AG09309 (cell line): ENCODE data around the gene ZNF438.

Source experiments
- DNase-seq: peaks from one replicate; pipeline ENCODE4 v3.0.0-alpha.2; 2010; ENCODE audit warnings: low read depth
- H3K4me3 ChIP-seq: 2 replicates; pipeline ENCODE4 v1.5.1; 2011; ENCODE audit warnings: mild to moderate bottlenecking, low read depth, low read length, moderate library complexity; ENCODE audit not compliant: control insufficient read depth
- TF ChIP-seq, protein P1 (sequence below): IDR thresholded peaks from 2 replicates; pipeline ENCODE4 v1.5.1; 2011; ENCODE audit warnings: mild to moderate bottlenecking, low read depth, low read length, inconsistent platforms; ENCODE audit not compliant: insufficient read depth, control insufficient read depth; ENCODE audit errors: missing control alignments

Gene ZNF438

DNA sequence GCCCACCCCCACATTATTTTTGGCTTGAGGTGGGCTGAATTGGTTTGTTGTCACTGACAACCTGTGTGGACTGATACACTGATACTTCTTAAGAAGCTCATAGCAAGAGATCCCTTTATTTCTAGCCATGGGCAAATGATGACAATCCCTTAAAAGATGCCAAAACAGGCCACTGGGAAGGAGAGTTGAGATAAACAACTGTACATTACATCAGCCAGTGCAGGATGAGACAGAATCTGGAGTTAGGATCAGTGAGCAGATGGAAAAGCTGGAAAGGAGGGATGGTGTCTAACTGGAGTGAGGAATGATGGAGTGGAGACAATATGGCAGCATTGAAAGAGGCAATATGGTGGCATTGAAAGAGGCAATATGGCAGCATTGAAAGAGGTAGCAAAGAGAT is 206.2 kb downstream of the ZNF438 start:
- TF ChIP-seq, protein P1, sequence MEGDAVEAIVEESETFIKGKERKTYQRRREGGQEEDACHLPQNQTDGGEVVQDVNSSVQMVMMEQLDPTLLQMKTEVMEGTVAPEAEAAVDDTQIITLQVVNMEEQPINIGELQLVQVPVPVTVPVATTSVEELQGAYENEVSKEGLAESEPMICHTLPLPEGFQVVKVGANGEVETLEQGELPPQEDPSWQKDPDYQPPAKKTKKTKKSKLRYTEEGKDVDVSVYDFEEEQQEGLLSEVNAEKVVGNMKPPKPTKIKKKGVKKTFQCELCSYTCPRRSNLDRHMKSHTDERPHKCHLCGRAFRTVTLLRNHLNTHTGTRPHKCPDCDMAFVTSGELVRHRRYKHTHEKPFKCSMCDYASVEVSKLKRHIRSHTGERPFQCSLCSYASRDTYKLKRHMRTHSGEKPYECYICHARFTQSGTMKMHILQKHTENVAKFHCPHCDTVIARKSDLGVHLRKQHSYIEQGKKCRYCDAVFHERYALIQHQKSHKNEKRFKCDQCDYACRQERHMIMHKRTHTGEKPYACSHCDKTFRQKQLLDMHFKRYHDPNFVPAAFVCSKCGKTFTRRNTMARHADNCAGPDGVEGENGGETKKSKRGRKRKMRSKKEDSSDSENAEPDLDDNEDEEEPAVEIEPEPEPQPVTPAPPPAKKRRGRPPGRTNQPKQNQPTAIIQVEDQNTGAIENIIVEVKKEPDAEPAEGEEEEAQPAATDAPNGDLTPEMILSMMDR = no peak
- DNase-seq = no peak
- no peak overlapping the region for H3K4me3 ChIP-seq

DNA sequence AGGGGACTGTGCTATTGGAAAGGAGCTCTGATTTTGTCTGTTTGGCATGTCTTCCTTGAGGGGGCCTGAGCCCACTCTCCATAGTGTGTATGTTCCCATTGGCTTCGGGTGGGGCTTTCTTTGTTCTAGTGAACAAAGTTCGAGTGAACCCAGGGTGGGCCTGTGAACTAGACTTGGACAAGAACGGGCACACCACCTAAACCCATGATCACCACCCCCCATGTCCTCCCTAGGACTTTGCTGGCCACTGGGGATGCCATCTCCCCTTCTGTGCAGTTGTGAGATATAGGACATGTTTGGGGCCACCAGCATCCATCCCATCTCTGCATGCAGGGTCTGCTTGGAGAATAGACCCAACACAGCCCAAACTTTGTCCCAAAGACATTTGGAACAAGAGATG is 206.6 kb downstream of the ZNF438 start:
- DNase-seq = no peak
- TF ChIP-seq, protein P1 = no peak
- no peak overlapping the region for H3K4me3 ChIP-seq

DNA sequence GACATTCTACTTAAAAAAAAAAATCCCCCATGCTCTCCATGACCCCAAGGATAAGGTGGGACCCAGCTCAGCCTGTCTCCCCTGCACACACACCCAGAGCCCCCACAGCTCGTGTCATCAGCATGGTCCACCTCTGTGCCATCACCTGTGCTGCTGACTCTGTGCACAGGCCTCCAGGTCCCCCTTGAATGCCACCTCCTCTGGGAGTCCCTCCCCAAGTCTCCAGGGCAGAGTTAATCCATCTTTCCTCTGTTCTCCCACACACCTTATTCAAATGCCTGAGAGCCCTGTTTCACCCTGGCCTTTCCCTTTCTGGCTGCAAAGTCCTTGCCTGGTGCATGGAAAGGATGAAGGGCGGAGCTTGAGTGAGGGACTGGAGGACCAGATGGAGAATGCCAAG is 208.0 kb downstream of the ZNF438 start:
- H3K4me3 ChIP-seq = no peak overlapping the region
- TF ChIP-seq, protein P1 = no peak
- no peak for DNase-seq

DNA sequence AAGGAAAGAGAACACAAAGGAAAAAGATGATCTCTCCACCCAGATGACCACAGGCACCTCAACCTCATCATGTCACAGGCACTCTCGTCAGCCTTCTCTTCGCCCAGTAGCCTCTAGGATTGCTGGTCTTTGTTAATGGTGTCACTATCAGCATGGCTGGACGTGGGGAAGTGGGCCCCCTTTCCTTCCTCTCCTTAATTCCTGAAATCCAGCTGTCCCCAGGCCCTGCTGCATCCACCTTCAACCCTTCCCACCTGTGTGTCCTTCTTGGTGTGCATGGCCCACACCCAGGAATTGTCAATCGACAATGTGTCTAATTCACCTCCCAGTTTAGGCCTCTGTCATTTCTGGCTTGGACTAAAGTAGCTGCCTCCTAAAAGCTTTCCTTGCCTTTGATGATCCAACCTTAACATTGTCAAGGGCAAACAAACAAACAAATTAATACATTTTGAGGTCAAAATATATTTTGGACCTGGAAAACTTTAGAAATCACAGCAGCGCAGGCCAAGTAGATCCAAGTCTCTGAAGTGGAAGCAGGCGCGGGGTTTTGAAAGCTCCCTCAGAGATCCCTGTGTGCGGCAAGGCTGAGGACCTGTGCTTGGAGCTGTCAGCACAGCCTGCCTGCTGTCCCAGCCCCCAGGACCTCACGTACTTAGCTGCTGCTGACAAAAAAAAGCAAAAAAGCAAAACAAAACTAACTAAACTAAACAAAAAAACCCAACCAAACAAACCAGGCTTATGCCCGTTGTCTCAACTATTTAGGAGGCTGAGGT is 208.8 kb downstream of the ZNF438 start:
- DNase-seq = no peak
- TF ChIP-seq, protein P1 = no peak
- no peak overlapping the region for H3K4me3 ChIP-seq

DNA sequence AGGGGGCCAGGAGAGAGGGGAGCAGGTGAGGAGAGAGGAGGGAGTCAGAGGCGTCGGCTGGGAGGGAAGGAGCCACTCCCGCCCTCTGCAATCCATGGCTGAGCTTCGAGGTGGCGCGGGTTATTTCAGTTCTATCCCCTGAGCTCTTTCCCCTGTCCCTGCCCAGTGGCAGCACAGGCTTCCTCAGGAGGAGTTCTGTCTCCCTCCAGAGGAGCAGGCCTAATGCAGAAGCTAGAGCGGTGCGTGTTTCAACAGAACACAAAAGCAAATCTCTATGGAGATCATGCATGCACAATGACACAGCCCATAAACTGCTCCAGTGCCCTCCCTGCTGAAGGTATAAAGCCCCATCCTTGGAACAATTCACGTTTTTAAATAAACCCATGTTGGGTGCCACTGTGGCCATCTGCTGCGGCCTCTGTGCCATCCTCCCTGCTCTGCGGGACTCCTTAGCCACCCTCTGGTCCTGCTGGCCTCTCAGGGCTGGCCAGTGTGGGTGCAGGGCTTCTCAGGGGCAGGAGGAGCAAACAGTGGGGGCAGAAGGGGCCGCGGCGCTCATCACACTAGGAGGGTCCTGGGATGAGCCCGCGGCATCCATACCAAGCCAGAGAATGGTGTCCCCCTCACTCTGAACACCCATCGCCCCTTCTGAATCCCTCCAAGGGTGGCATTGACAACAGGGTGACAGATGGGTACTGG is 209.5 kb downstream of the ZNF438 start:
- H3K4me3 ChIP-seq = no peak overlapping the region
- DNase-seq = no peak
- TF ChIP-seq, protein P1 = no peak

DNA sequence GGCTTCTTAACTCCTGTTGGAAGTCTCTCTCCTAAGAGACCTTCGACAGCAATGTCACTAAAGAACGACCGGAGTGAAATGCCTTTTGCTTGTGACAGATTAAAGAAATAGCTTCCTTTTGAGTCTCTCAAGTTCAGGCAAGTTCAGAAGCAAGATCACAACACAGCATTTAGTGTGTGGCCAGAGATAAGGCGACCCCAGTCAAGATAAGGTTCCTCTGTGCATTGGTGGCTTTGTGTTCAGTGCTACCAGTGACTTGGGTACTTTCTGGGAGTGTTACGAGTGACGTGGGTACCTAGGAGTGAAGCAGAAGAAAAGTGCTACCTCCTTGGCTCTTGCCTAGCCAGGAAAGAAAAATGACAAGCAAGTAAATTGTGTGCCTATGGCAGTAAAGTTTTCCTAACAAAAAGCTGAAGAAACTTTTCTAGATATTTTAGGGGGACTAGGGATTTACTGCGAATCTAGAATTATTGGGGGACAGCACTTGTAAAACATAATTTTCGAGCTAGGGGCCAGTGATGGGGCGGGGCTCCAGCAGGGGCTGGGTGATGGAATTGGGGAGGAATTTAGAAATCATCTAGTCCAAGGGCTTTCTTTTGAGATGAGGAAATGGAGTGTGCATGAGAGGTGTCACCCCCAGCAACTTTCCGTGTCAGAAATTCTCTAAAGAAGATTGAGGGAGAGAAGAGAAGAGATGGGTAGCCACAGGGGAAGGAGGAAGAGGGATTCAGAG is 210.2 kb downstream of the ZNF438 start:
- no peak overlapping the region for H3K4me3 ChIP-seq
- TF ChIP-seq, protein P1 = no peak
- no peak for DNase-seq
